GM19452 (cell line): Measurements from ENCODE around the gene CHCHD1.
"Not testable (repeated sequence)": the region's sequence is repeated elsewhere in the genome, so short reads cannot be mapped to it uniquely, and the experiment has no call there.

Source experiments
- ATAC-seq: cut with Tn5 transposase; IDR thresholded peaks from one replicate; pipeline ENCODE4 v1.9.1; 2021; ENCODE audit not compliant: unreplicated experiment

CHCHD1 gene

DNA sequence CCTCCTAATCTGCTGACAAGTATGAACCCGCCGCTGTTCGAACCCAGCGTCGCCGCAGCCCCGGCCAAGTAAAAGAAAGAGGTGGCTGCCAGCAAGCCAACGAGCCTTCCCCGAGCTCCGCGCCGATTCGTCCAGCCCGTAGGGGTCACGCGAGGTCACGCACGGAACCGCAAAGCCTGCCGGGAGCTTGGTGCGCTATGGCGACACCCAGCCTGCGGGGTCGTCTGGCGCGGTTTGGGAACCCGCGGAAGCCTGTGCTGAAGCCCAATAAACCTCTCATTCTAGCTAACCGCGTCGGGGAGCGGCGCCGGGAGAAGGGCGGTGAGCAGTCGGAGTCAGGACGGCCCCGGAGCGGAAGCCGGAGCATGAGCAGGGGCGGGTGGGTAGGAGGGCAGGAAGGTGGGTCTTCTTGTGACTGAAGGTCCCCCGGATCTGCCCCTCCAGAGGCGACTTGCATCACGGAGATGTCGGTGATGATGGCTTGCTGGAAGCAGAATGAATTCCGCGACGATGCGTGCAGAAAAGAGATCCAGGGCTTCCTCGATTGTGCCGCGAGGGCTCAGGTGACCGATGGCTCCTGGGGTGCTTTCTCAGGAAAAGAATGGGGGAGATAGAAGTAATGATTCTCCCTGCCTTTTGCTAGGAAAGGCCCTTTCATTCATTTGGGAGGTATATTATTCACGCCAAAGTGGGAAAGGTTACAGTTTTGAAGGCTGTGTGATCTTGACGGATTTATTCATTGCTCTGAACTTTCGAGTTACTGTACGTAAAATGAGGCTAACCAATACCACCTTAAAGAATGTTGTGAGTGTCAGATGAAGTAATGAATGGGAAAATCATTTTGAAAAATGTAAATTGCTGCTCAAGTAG lies at the start of gene CHCHD1:
Gene CHCHD1 (plus strand): TSS at position 170 of the 870 bp plus-strand sequence. CDS start 28 bp downstream, at position 198.
- peak; percentile 57 for ATAC-seq

DNA sequence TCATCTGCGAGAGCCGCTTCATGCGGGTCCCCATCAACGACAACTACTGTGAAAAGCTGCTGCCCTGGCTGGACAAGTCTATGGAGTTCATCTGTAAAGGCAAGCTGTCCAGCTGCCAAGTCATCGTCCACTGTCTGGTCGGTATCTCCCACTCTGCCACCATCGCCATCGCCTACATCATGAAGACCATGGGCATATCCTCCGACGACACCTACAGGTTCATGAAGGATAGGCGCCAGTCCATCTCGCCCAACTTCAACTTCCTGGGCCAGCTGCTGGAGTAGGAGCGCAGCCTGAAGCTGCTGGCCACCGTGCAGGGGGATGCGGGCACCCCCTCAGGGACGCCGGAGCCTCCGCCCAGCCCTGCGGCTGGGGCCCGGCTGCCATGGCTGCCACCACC lies 49.4 kb upstream of the CHCHD1 start:
- no peak for ATAC-seq

DNA sequence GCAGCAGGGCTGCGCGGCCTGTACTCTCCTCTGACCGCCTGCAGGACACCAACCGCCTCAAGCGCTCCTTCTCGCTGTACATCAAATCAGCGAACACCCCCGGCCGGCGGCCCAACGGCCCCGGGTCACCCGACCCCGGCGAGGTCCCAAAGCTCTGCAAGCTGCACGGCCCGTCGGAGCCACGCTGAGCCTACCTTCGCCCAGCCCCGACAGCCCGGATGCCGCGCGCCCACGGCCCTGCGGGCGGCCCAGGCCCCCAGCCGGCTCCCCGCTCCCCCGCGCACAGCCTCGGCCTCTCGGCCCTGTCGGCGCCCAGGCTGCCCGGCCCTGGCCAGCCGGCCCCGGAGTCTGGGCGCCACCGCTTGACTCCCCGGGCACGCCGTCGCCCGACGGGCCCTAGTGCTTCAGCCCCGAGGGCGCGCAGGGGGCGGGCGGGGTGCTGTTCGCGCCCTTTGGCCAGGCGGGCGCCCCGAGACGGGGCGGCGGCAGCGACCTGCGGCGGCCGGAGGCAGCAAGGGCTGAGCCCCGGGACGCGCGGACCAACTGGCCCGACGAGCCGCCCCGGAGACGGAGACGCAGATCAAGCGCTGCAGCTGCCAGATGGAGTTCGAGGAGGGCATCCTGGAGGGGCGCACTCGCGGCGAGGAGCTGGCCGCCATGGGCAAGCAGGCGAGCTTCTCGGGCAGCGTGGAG lies 48.8 kb upstream of the CHCHD1 start:
- no peak for ATAC-seq

GRCh38 chr10:73734028-73734720 lies 47.7 kb upstream of the CHCHD1 start:
- no peak for ATAC-seq

GRCh38 chr10:73734796-73735305 lies 47.0 kb upstream of the CHCHD1 start:
- no peak for ATAC-seq

GRCh38 chr10:73740501-73741254 lies 41.2 kb upstream of the CHCHD1 start:
- not testable (repeated sequence) for ATAC-seq

- no peak for ATAC-seq
Measured at GRCh38 chr10:73742454-73742734, 39.5 kb upstream of the CHCHD1 start.

GRCh38 chr10:73743327-73743904 lies 38.4 kb upstream of the CHCHD1 start:
- ATAC-seq, result no peak

- ATAC-seq, result peak; percentile 91
Measured at GRCh38 chr10:73743905-73744663, 37.8 kb upstream of the CHCHD1 start, which contains the start of gene SEC24C. TSS of gene SEC24C (plus strand) at chr10:73744372. CDS start at chr10:73746833, 2,461 bp downstream.

DNA sequence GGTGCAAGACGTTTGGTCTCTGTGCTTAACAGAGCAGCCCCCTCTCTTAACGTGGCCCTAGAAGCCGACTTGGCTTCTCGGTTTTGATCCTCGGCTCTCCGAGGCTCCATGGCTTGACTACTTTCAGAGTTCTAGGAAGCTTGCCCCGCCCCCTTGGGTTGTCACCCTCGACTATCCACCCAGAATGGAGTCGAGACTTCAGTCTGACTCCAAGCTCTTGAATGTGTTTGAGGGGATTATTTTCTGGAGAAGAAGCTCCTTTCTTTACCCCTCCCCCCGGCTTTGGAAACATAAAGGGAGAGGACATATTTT lies 37.2 kb upstream of the CHCHD1 start:
- peak; percentile 22 for ATAC-seq

- no peak for ATAC-seq
Measured at GRCh38 chr10:73746721-73747120, 35.1 kb upstream of the CHCHD1 start.

- no peak for ATAC-seq
Measured at GRCh38 chr10:73750819-73751218, 31.0 kb upstream of the CHCHD1 start.

DNA sequence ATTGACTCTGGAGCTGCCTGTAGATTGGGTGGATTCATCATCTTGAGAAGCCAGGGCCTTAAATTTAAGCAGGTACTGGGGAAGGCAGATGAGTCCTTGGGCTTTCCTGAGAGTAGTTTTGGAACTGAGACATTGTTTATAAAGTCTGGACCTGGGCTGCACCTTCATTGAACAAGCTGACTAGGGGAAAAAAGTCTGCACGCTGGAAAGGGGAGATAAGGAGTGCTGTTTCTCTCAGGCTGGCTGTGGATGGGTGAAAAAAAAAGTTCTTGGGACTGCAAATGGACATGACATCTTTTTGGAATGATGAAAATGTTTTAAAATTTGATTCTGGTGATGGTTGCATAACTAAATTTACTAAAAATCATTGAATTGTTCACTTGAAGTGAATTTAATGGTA lies 25.7 kb upstream of the CHCHD1 start:
- ATAC-seq, result no peak

DNA sequence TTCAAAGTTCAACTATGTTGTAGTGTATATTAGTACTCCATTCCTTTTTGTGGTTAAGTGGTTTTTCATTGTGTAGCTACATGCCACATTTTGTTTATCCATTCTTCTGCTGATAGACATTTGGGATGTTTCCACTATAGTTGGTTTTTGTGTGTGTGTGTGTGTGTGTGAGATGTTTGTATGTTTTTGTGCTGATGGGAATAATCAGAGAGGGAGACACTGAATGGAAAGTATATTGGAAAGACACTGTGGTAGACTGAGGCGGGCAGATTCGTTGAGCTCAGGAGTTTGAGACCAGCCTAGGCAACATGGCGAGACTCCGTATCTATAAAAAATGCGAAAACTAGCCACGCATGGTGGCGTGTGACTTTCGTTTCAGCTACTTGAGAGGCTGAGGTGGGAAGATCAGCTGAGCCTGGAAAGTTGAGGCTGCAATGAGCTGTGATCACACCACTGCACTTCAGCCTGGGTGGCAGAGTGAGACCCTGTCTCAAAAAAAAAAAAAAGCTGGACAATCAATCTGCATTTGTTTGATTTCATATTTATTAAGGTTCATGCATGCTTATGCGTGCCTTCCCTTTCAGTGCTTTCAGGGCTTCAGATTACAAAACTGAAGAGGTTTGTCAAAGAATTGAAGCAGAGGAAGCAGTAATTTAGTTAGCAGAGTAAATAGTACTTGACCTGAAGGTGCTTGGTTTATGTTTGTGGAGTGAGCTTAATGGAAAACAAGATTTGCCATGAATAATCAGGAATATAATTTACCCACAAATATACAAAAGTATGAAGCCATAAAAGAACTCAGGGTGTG lies 22.9 kb upstream of the CHCHD1 start:
- ATAC-seq, result no peak

- ATAC-seq, result no peak
Measured at GRCh38 chr10:73759512-73760115, 22.2 kb upstream of the CHCHD1 start.

GRCh38 chr10:73761781-73762180 lies 20.1 kb upstream of the CHCHD1 start:
- no peak for ATAC-seq

DNA sequence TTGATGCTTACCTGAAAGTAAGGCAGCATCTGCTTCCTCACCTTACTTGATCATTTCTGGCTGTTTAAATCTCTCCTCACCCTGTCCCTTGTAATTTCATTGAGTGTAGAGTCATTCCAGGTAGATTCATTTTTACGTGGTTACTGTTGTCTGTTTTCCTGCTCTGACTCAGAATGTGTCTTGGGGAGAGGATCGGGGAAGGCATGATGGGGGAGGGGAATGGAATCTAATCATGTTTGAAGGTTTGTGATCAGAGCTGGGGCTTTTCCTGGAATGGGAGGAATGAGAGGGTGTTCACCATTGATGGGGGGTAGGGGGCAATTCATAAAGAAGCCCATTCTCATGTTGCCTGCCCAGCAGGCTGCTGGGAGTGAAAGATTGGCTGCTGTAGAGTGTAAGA lies 18.9 kb upstream of the CHCHD1 start:
- ATAC-seq, result no peak

DNA sequence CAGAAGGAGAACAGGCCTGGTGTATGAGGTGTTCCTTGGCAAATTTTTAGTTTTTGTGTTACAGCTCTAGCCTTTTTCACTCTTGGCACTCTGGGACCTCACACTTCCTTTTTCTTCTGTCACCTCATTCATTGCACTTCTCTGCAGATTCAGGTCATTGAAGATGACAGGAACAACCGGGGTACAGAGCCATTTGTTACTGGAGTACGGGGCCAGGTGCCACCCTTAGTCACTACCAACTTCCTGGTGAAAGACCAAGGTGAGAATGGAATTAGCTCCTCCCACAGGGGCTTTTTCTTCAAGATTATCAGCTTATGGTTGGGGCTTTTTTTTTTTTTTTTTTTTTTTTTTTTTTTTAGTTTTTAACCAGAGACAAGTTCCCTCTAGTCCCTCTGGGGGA lies 18.5 kb upstream of the CHCHD1 start:
- no peak for ATAC-seq

DNA sequence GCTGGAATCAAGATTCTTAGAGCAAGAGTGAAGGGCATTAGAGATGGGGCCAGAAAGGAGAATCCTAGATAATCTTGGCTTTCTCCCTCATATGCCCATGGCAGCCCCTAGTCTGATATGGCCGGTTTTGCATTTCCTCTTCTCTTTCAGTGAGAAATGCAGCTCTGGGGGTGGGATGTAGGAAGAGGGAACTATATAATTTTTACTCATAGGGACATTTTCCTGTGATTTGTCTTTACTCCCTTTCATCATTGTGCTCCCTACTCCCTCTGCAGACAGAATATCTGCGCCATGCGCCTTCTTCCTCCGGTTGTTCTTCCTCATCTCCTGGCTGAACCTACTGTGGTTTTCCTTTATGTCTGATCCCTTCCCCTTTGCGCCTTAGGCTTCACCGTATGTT lies 16.8 kb upstream of the CHCHD1 start:
- no peak for ATAC-seq
